NT2/D1 (cell line): ENCODE data around the gene DCN.
A peak's percentile ranks its signal among the peaks of the same experiment; 100 is the strongest.

Source experiments
- DNase-seq: peaks from one replicate; pipeline ENCODE4 v3.0.0-alpha.2; 2011; ENCODE audit warnings: low read depth, low spot score
- H3K27me3 ChIP-seq: 2 replicates; pipeline ENCODE4 v1.6.0; 2011; ENCODE audit warnings: mild to moderate bottlenecking; ENCODE audit not compliant: insufficient read length, insufficient read depth
- H3K36me3 ChIP-seq: 2 replicates; pipeline ENCODE4 v1.6.1; 2011; ENCODE audit warnings: mild to moderate bottlenecking, low read length, mixed read lengths; ENCODE audit not compliant: insufficient read depth, insufficient read length
- H3K4me1 ChIP-seq: 2 replicates; pipeline ENCODE4 v1.5.1; 2011; ENCODE audit not compliant: insufficient read depth, insufficient read length
- H3K4me3 ChIP-seq: 2 replicates; pipeline ENCODE4 v1.5.1; 2011; ENCODE audit warnings: low read depth; ENCODE audit not compliant: insufficient read length
- H3K9ac ChIP-seq: 2 replicates; pipeline ENCODE4 v1.6.0; 2011; ENCODE audit warnings: low read depth; ENCODE audit not compliant: insufficient read length
- H3K9me3 ChIP-seq: 2 replicates; pipeline ENCODE4 v1.5.1; 2011; ENCODE audit warnings: mild to moderate bottlenecking, low read length; ENCODE audit not compliant: insufficient read depth
- SUZ12 ChIP-seq: IDR thresholded peaks from 2 replicates; pipeline ENCODE4 v1.6.1; 2011; ENCODE audit not compliant: insufficient read length, insufficient read depth; ENCODE audit errors: extremely low read depth
- YY1 ChIP-seq: IDR thresholded peaks from 2 replicates; pipeline ENCODE4 v1.6.1; 2011; ENCODE audit not compliant: insufficient read length, insufficient read depth
- ZNF274 ChIP-seq: IDR thresholded peaks from 2 replicates; pipeline ENCODE4 v1.6.1; 2011; ENCODE audit warnings: mild to moderate bottlenecking, low read depth, low read length

The DCN gene

GRCh38 chr12:91109581-91110310 is 72.9 kb downstream of the DCN start:
- H3K36me3 ChIP-seq, result no peaks in the 10 kb centered on the region
- TF ChIP-seq ZNF274 (no peak), SUZ12 (no peak), YY1 (no peak)
- DNase-seq, result no peak
- H3K27me3 ChIP-seq, result no peaks in the 10 kb centered on the region
- no peaks in the 10 kb centered on the region for H3K9me3 ChIP-seq
- peaks cover 3% of the 10 kb centered on the region for H3K4me1 ChIP-seq
- H3K9ac ChIP-seq, result no peak overlapping the region
- H3K4me3 ChIP-seq, result no peak overlapping the region

DNA sequence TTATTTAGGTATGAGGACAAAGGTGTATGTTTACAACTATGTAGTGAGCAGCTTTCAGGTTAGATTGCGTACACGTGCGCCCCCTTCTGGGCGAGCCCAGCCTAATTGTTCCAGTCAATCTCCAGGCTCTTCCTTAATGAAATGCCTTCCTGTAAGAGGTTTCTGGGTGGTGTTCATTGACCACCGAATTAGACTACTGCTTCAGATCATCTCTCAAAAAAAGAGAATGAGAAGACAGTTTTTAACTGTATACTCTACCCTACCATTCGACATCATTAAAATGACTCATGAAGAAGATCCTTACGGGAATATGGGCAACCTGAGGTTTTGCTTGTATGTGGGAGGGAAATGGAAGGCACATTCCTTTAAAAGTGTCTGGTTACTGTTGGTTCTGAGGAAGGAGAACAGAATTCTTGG is 73.5 kb downstream of the DCN start:
- Histone ChIP-seq H3K4me3 (no peak overlapping the region), H3K9me3 (no peaks in the 10 kb centered on the region), H3K27me3 (no peaks in the 10 kb centered on the region), H3K9ac (no peak overlapping the region), H3K36me3 (no peaks in the 10 kb centered on the region), H3K4me1 (peaks cover 3% of the 10 kb centered on the region)
- peak; percentile 57 for DNase-seq
- no peak for TF ChIP-seq SUZ12
- no peak for TF ChIP-seq ZNF274
- TF ChIP-seq YY1, result no peak

GRCh38 chr12:91108196-91108755 is 74.3 kb downstream of the DCN start:
- TF ChIP-seq ZNF274 (no peak), SUZ12 (no peak), YY1 (no peak)
- no peak for DNase-seq
- no peaks in the 10 kb centered on the region for H3K36me3 ChIP-seq

DNA sequence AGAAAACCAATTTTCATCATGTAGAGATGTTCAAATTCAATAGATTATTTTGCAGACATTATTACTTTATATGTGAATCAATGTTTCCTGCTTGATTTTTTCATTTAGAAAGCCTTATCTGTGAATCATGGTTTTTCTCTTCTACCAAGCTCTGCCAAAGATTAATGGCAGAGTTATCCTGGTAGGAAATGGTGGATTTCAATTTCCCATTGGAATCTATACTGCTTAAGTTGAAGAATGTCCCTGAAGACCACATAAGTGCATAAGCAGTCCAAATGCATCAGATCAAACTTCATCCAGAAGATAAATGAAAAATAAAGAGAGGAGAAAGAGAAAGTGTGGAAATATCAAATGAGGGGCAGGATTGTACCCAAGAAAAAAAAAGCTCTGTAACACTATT is 76.3 kb downstream of the DCN start:
- DNase-seq, result no peak
- TF ChIP-seq ZNF274, result no peak
- no peak for TF ChIP-seq SUZ12
- no peak for TF ChIP-seq YY1
- Histone ChIP-seq H3K4me1 (peaks cover 1% of the 10 kb centered on the region), H3K9me3 (no peaks in the 10 kb centered on the region), H3K4me3 (no peak overlapping the region), H3K9ac (no peak overlapping the region), H3K27me3 (no peaks in the 10 kb centered on the region), H3K36me3 (no peaks in the 10 kb centered on the region)

More at GRCh38 chr12:91108196-91108755, 74.3 kb downstream of the DCN start:
- Histone ChIP-seq H3K4me1 (peaks cover 3% of the 10 kb centered on the region), H3K9me3 (no peaks in the 10 kb centered on the region), H3K9ac (no peak overlapping the region), H3K27me3 (no peaks in the 10 kb centered on the region), H3K4me3 (no peak overlapping the region)

DNA sequence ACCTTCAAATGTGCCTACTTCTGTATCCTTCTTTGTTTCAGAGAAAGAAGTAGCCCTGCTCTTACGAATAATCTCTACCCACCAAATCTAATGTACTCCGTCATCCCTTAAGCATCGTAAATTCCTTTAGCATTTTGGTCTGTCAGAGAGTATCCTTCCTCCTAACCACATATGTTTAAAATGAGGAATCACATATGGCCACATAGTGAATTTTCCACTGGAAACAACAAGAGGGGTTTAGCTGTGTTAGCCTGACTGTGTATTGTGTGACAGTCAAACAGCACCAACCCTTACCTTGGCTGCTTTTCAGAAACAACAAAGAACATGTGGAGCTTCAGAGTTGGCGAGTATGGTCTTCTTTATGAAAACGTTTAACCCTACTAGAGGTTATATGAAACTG is 76.8 kb downstream of the DCN start:
- Histone ChIP-seq H3K4me3 (no peak overlapping the region), H3K4me1 (no peaks in the 10 kb centered on the region), H3K36me3 (no peaks in the 10 kb centered on the region), H3K9me3 (no peaks in the 10 kb centered on the region), H3K27me3 (no peaks in the 10 kb centered on the region), H3K9ac (no peak overlapping the region)
- no peak for TF ChIP-seq SUZ12
- no peak for DNase-seq

DNA sequence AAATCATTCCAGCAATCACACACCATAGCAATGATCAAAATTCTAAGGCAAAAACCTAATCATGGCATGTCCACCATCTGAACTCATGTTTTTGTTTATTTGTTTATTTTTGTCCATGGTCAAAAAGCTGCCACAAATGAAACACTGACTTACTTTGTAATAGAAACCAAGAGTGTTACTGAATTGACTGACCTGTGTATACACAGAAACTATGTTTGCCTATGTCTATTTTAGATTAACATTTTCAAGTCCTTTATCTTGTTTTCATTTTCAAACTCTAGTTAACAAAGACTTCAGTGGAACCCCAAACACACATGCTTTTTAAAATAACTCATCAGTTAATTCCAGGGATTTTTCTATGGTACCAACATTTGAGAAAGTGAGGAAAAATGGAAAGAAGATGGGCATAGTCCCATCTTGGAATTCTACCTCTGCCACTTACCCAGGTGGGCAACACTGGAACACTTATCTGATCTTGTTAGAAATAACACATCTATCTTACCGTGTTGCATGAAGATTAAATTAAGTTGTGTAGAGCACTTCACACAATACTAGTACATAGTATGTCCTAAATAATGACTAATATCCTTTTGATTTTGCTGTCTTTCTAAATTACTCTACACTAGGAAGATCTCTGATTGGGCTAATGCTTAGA is 77.7 kb downstream of the DCN start:
- Histone ChIP-seq H3K4me3 (no peak overlapping the region), H3K9me3 (no peaks in the 10 kb centered on the region), H3K4me1 (no peaks in the 10 kb centered on the region), H3K36me3 (no peaks in the 10 kb centered on the region), H3K27me3 (no peaks in the 10 kb centered on the region), H3K9ac (no peak overlapping the region)
- DNase-seq, result no peak
- TF ChIP-seq YY1 (no peak), ZNF274 (no peak), SUZ12 (no peak)

- no peak for TF ChIP-seq YY1
- TF ChIP-seq ZNF274, result no peak
- TF ChIP-seq SUZ12, result no peak
- Histone ChIP-seq H3K9me3 (no peaks in the 10 kb centered on the region), H3K4me1 (no peaks in the 10 kb centered on the region), H3K27me3 (no peaks in the 10 kb centered on the region), H3K9ac (no peak overlapping the region), H3K36me3 (no peaks in the 10 kb centered on the region), H3K4me3 (no peak overlapping the region)
- no peak for DNase-seq
Observed at GRCh38 chr12:91103624-91104023, 79.0 kb downstream of the DCN start.
